H9 (cell line): ENCODE results near the gene MYLK. TPM values are rescaled to one million over a fixed set of nuclear protein-coding genes. Genes with fewer than 3 reads are reported as not detected.

ENCODE experiments used
- DNase-seq: peaks from one replicate; pipeline ENCODE4 v3.0.0-alpha.2; 2017
- H2AFZ ChIP-seq: one replicate; pipeline ENCODE4 v1.6.1; 2013; ENCODE audit warnings: mild to moderate bottlenecking, low read length, control low read depth, moderate library complexity
- H2AK5ac ChIP-seq: 2 replicates; pipeline ENCODE4 v1.6.1; 2013; ENCODE audit warnings: low read length, control low read depth, mixed read lengths; ENCODE audit not compliant: insufficient read length
- H2BK120ac ChIP-seq: one replicate; pipeline ENCODE4 v1.6.1; 2013; ENCODE audit warnings: low read depth, mild to moderate bottlenecking, low read length, control low read depth, inconsistent platforms; ENCODE audit not compliant: poor library complexity, severe bottlenecking
- H2BK12ac ChIP-seq: 2 replicates; pipeline ENCODE4 v1.6.1; 2013; ENCODE audit warnings: low read length, control low read depth, mixed read lengths, low read depth; ENCODE audit not compliant: insufficient read length
- H2BK15ac ChIP-seq: 2 replicates; pipeline ENCODE4 v1.6.1; 2013; ENCODE audit warnings: low read depth, low read length, control low read depth
- H2BK20ac ChIP-seq: one replicate; pipeline ENCODE4 v1.6.1; 2013; ENCODE audit warnings: low read depth, mild to moderate bottlenecking, low read length, control low read depth, inconsistent platforms; ENCODE audit not compliant: poor library complexity, severe bottlenecking
- H2BK5ac ChIP-seq: 2 replicates; pipeline ENCODE4 v1.6.1; 2013; ENCODE audit warnings: low read length, control low read depth, mixed read lengths; ENCODE audit not compliant: insufficient read length
- H3K14ac ChIP-seq: 2 replicates; pipeline ENCODE4 v1.6.1; 2013; ENCODE audit warnings: low read length, control low read depth; ENCODE audit not compliant: insufficient read depth
- H3K18ac ChIP-seq: 2 replicates; pipeline ENCODE4 v1.6.1; 2013; ENCODE audit warnings: low read depth, mild to moderate bottlenecking, mixed read lengths, low read length, control low read depth; ENCODE audit not compliant: insufficient read length
- H3K23ac ChIP-seq: 2 replicates; pipeline ENCODE4 v1.6.1; 2013; ENCODE audit warnings: low read length, control low read depth, mixed read lengths, low read depth; ENCODE audit not compliant: insufficient read length
- H3K23me2 ChIP-seq: 2 replicates; pipeline ENCODE4 v1.6.1; 2013; ENCODE audit warnings: low read depth, mild to moderate bottlenecking, mixed read lengths, low read length, control low read depth; ENCODE audit not compliant: insufficient read length, poor library complexity, severe bottlenecking
- H3K27ac ChIP-seq: 2 replicates; pipeline ENCODE4 v1.5.1; 2013; ENCODE audit warnings: low read length, control low read depth, mixed read lengths, low read depth; ENCODE audit not compliant: insufficient read length
- H3K27me3 ChIP-seq: 2 replicates; pipeline ENCODE4 v1.6.1; 2013; ENCODE audit warnings: low read length, control low read depth, inconsistent platforms; ENCODE audit not compliant: insufficient read depth
- H3K4ac ChIP-seq: 2 replicates; pipeline ENCODE4 v1.6.1; 2013; ENCODE audit warnings: low read depth, mild to moderate bottlenecking, control low read depth, inconsistent platforms, low read length, moderate library complexity
- H3K4me1 ChIP-seq: 2 replicates; pipeline ENCODE4 v1.6.1; 2013; ENCODE audit warnings: low read length, control low read depth, inconsistent platforms; ENCODE audit not compliant: insufficient read depth
- H3K4me2 ChIP-seq: 2 replicates; pipeline ENCODE4 v1.6.1; 2013; ENCODE audit warnings: low read length, control low read depth, mixed read lengths; ENCODE audit not compliant: insufficient read length, insufficient read depth
- H3K56ac ChIP-seq: 2 replicates; pipeline ENCODE4 v1.6.1; 2013; ENCODE audit warnings: low read depth, mild to moderate bottlenecking, mixed read lengths, low read length, control low read depth; ENCODE audit not compliant: insufficient read length
- H3K79me1 ChIP-seq: 2 replicates; pipeline ENCODE4 v1.6.1; 2013; ENCODE audit warnings: low read depth, mild to moderate bottlenecking, moderate library complexity, low read length, control low read depth, inconsistent platforms; ENCODE audit not compliant: insufficient read depth, poor library complexity, severe bottlenecking
- H3K79me2 ChIP-seq: 2 replicates; pipeline ENCODE4 v1.6.1; 2013; ENCODE audit warnings: low read length, control low read depth, inconsistent platforms; ENCODE audit not compliant: insufficient read depth
- H3K9ac ChIP-seq: 2 replicates; pipeline ENCODE4 v1.6.1; 2013; ENCODE audit warnings: low read length, control low read depth, mixed read lengths; ENCODE audit not compliant: insufficient read length; ENCODE audit errors: extremely low read depth
- H3K9me3 ChIP-seq: one replicate; pipeline ENCODE4 v1.6.1; 2013; ENCODE audit warnings: low read depth, low read length, inconsistent platforms; ENCODE audit not compliant: control insufficient read depth
- H3T11ph ChIP-seq: one replicate; pipeline ENCODE4 v1.6.1; 2013; ENCODE audit warnings: mild to moderate bottlenecking, low read length, control low read depth, inconsistent platforms
- H4K20me1 ChIP-seq: one replicate; pipeline ENCODE4 v1.6.1; 2013; ENCODE audit not compliant: control insufficient read depth, insufficient read length, insufficient read depth
- H4K5ac ChIP-seq: 2 replicates; pipeline ENCODE4 v1.6.1; 2013; ENCODE audit warnings: low read depth, mild to moderate bottlenecking, mixed read lengths, low read length, control low read depth; ENCODE audit not compliant: insufficient read length
- H4K8ac ChIP-seq: replicated peaks from 2 replicates; pipeline ENCODE4 v1.6.1; 2013; ENCODE audit warnings: low read length, control low read depth, mixed read lengths, low read depth; ENCODE audit not compliant: insufficient read length
- H4K91ac ChIP-seq: 2 replicates; pipeline ENCODE4 v1.6.1; 2013; ENCODE audit warnings: low read depth, mild to moderate bottlenecking, moderate library complexity, mixed read lengths, low read length, control low read depth; ENCODE audit not compliant: insufficient read length
- H3K27ac Mint-ChIP-seq, 3 experiments: 2 replicates in 2 of 3; 3 replicates in 1 of 3; pipeline ENCODE4 v1.8.0; 2020 to 2021; ENCODE audit warnings: mixed read lengths in 3 of 3, mild to moderate bottlenecking in 1 of 3, moderate library complexity in 1 of 3
- H3K27me3 Mint-ChIP-seq: 2 replicates; pipeline ENCODE4 v1.8.0; 2021; ENCODE audit warnings: low read depth, mild to moderate bottlenecking, moderate library complexity, mixed read lengths
- H3K36me3 Mint-ChIP-seq, 3 experiments: 2 replicates in 2 of 3; 3 replicates in 1 of 3; pipeline ENCODE4 v1.8.0; 2020 to 2021; ENCODE audit warnings: low read depth in 3 of 3, mixed read lengths in 3 of 3; ENCODE audit not compliant: insufficient read depth in 1 of 3
- H3K4me1 Mint-ChIP-seq, 2 experiments: 2 replicates each; pipeline ENCODE4 v1.8.0; 2020; ENCODE audit warnings: mixed read lengths in 2 of 2
- H3K4me3 Mint-ChIP-seq, 2 experiments: 2 replicates in 1 of 2; 3 replicates in 1 of 2; pipeline ENCODE4 v1.8.0; 2020 to 2021; ENCODE audit warnings: mild to moderate bottlenecking in 2 of 2, mixed read lengths in 2 of 2, moderate library complexity in 1 of 2
- H3K9me3 Mint-ChIP-seq, 2 experiments: 2 replicates in 1 of 2; 3 replicates in 1 of 2; pipeline ENCODE4 v1.8.0; 2020; ENCODE audit warnings: mild to moderate bottlenecking in 2 of 2, mixed read lengths in 2 of 2, moderate library complexity in 1 of 2
- CTCF ChIP-seq: fragments of 200-600 bp; sonication (generic); conservative IDR thresholded peaks from 3 replicates; pipeline ENCODE4 v1.8.0; 2021; ENCODE audit warnings: antibody characterized with exemption, mild to moderate bottlenecking
- WGBS: extraction: QIAGEN DNeasy Blood & Tissue Kit; methylation state at CpG from one replicate; pipeline ENCODE4 v1.1.7; 2013; ENCODE audit warnings: missing lambda C conversion rate, low lambda C conversion rate, mixed read lengths; ENCODE audit not compliant: insufficient read length; ENCODE audit errors: extremely low coverage; 5-methylcytosine and 5-hydroxymethylcytosine counted together
- total RNA-seq: library from RNA; stranded (reverse); gene quantifications from 2 replicates; pipeline ENCODE4 v1.2.1, GENCODE V29; 2021

MYLK gene
- total RNA-seq, 1 experiment from 2014 or later: 10.1 TPM

GRCh38 chr3:123914829-123915228 lies 30.7 kb upstream of the MYLK start:
- Histone ChIP-seq H3K23me2 (no peaks in the 10 kb centered on the region), H3K4me1 (no peaks in the 10 kb centered on the region), H3K27ac (no peak overlapping the region), H4K5ac (no peak overlapping the region), H3K56ac (no peak overlapping the region), H2BK15ac (no peak overlapping the region), H3K9ac (no peak overlapping the region), H3K9me3 (no peaks in the 10 kb centered on the region), H3K27me3 (no peaks in the 10 kb centered on the region), H3K23ac (no peak overlapping the region), H4K20me1 (no peaks in the 10 kb centered on the region), H3K18ac (no peak overlapping the region), H2BK12ac (no peak overlapping the region), H3K14ac (no peak overlapping the region), H2BK120ac (no peak overlapping the region), H4K8ac (no peak overlapping the region), H3K79me2 (no peaks in the 10 kb centered on the region), H2AFZ (no peak overlapping the region), H3K79me1 (no peaks in the 10 kb centered on the region), H3K4me2 (no peak overlapping the region), H2BK5ac (no peak overlapping the region), H2BK20ac (no peak overlapping the region), H2AK5ac (no peak overlapping the region), H3K4ac (no peak overlapping the region), H4K91ac (no peak overlapping the region), H3T11ph (no peak overlapping the region)
- H3K4me3 Mint-ChIP-seq: no peak overlapping the region
- no peaks in the 10 kb centered on the region for H3K9me3 Mint-ChIP-seq
- H3K4me1 Mint-ChIP-seq: peaks cover 4 to 8% of the 10 kb centered on the region in 2 experiments
- no peak for DNase-seq
- H3K27ac Mint-ChIP-seq: no peak overlapping the region
- TF ChIP-seq CTCF: no peak
- H3K36me3 Mint-ChIP-seq: peaks cover 5 to 23% (median 16%) of the 10 kb centered on the region in 3 experiments; a peak in 6 of 7 replicates
- H3K27me3 Mint-ChIP-seq: no peaks in the 10 kb centered on the region
- WGBS: no CpG with 5 or more reads among the region's 5 CpGs
